Endothelial cell of umbilical vein (primary cell): ENCODE measurements around the gene PDE11A. TPM values are rescaled to one million over a fixed set of nuclear protein-coding genes. Genes with fewer than 3 reads are reported as not detected.

Source experiments
- BruUV-seq: library from RNA; stranded (reverse); fragments of 400-500 nt; replicated peaks from 2 replicates; lab custom pipeline; 2021; lab: Mats Ljungman, UMichigan
- CTCF ChIA-PET: fragments of 300-600, 350-600 bp; sonication (Branson Sonifier 250); formaldehyde crosslinking; loops from one replicate; lab custom pipeline; 2021; ENCODE audit warnings: antibody characterized with exemption, inconsistent platforms; lab: Charles Lee
- POLR2A ChIA-PET: fragments of 300-600, 350-600 bp; sonication (Branson Sonifier 250); formaldehyde crosslinking; loops from one replicate; lab custom pipeline; 2021; ENCODE audit warnings: antibody characterized with exemption, inconsistent platforms; lab: Charles Lee
- DNase-seq: peaks from one replicate; pipeline ENCODE4 v3.0.0-alpha.2; 2011; ENCODE audit warnings: low read depth, low spot score
- FAIRE-seq: peaks from 2 replicates; lab custom pipeline; 2011; peaks lifted over from hg19 to GRCh38; lab: Jason Lieb, UNC
- H2AFZ ChIP-seq: 2 replicates; pipeline ENCODE4 v1.6.0; 2012; ENCODE audit warnings: low read depth, low read length, control low read depth, inconsistent platforms
- H3K27ac ChIP-seq: 2 replicates; pipeline ENCODE4 v1.5.1; 2011; ENCODE audit warnings: low read depth, mild to moderate bottlenecking, control low read depth, low read length, moderate library complexity; ENCODE audit not compliant: insufficient read depth
- H3K27me3 ChIP-seq, 2 experiments: 2 replicates each; pipeline versions ENCODE4 v1.6.0 to v1.6.1; 2011; ENCODE audit warnings: low read length in 2 of 2, mixed read lengths in 1 of 2; ENCODE audit not compliant: control insufficient read depth in 2 of 2, insufficient read depth in 2 of 2
- H3K36me3 ChIP-seq, 2 experiments: 2 replicates in 1 of 2; 3 replicates in 1 of 2; pipeline ENCODE4 v1.5.1; 2011; ENCODE audit warnings: low read length in 2 of 2, mild to moderate bottlenecking in 1 of 2, moderate library complexity in 1 of 2; ENCODE audit not compliant: control insufficient read depth in 2 of 2, insufficient read depth in 2 of 2; ENCODE audit errors: extremely low read depth in 1 of 2
- H3K4me1 ChIP-seq: 3 replicates; pipeline ENCODE4 v1.5.1; 2011; ENCODE audit warnings: mild to moderate bottlenecking, low read length; ENCODE audit not compliant: control insufficient read depth, insufficient read depth; ENCODE audit errors: extremely low read depth
- H3K4me2 ChIP-seq: 2 replicates; pipeline ENCODE4 v1.6.1; 2011; ENCODE audit warnings: low read length, control low read depth, mixed read lengths; ENCODE audit not compliant: insufficient read depth
- H3K4me3 ChIP-seq, 3 experiments: fragments of 200-600 bp in 1 of 3; sonication (generic), shearing (Covaris generic) in 1 of 3; replicated peaks in 1 of 3; 2 replicates each; pipeline ENCODE4 v1.5.1; 2011 to 2016; ENCODE audit warnings: control low read depth in 3 of 3, low read length in 3 of 3, mild to moderate bottlenecking in 2 of 3, inconsistent platforms in 1 of 3, low read depth in 1 of 3, moderate library complexity in 1 of 3; ENCODE audit not compliant: insufficient read depth in 1 of 3
- H3K79me2 ChIP-seq: 2 replicates; pipeline ENCODE4 v1.6.0; 2012; ENCODE audit warnings: low read length, inconsistent platforms; ENCODE audit not compliant: control insufficient read depth, insufficient read depth
- H3K9ac ChIP-seq: replicated peaks from 2 replicates; pipeline ENCODE3; 2011; ENCODE audit warnings: low read length, control low read depth; ENCODE audit not compliant: insufficient read depth; ENCODE audit errors: extremely low read depth
- H3K9me1 ChIP-seq: replicated peaks from 3 replicates; pipeline ENCODE4 v1.6.0; 2011; ENCODE audit warnings: mild to moderate bottlenecking, low read length; ENCODE audit not compliant: control insufficient read depth, insufficient read depth; ENCODE audit errors: extremely low read depth
- H3K9me3 ChIP-seq: replicated peaks from 2 replicates; pipeline ENCODE4 v1.5.1; 2012; ENCODE audit warnings: low read length, inconsistent platforms; ENCODE audit not compliant: control insufficient read depth, insufficient read depth
- H4K20me1 ChIP-seq: replicated peaks from 2 replicates; pipeline ENCODE3; 2011; ENCODE audit warnings: mild to moderate bottlenecking, low read length; ENCODE audit not compliant: control insufficient read depth, insufficient read depth; ENCODE audit errors: extremely low read depth
- EZH2 ChIP-seq: IDR thresholded peaks from 2 replicates; pipeline ENCODE4 v1.6.1; 2012; ENCODE audit warnings: borderline replicate concordance, low read depth, mild to moderate bottlenecking, moderate library complexity, low read length, inconsistent platforms; ENCODE audit not compliant: severe bottlenecking
- FOS ChIP-seq: IDR thresholded peaks from 2 replicates; pipeline ENCODE4 v1.6.1; 2011; ENCODE audit warnings: mild to moderate bottlenecking, low read length, moderate library complexity, borderline replicate concordance; ENCODE audit not compliant: insufficient read depth
- GATA2 ChIP-seq: IDR thresholded peaks from 2 replicates; pipeline ENCODE4 v1.7.0; 2011; ENCODE audit warnings: low read depth, mild to moderate bottlenecking, moderate library complexity, mixed read lengths, low read length; ENCODE audit not compliant: insufficient read length, insufficient read depth
- JUN ChIP-seq: IDR thresholded peaks from 2 replicates; pipeline ENCODE4 v1.6.1; 2011; ENCODE audit warnings: borderline replicate concordance, low read depth; ENCODE audit not compliant: insufficient read length, insufficient read depth
- MYC ChIP-seq: IDR thresholded peaks from one replicate; pipeline ENCODE4 v1.6.1; 2011; ENCODE audit warnings: mild to moderate bottlenecking, low read depth, low read length
- POLR2A ChIP-seq: IDR thresholded peaks from 2 replicates; pipeline ENCODE4 v1.6.1; 2012; ENCODE audit warnings: low read depth, mild to moderate bottlenecking, control low read depth, low read length
- POLR2AphosphoS5 ChIP-seq: IDR thresholded peaks from 2 replicates; pipeline ENCODE4 v1.6.1; 2012; ENCODE audit warnings: low read depth, mild to moderate bottlenecking, control low read depth, low read length, moderate library complexity; ENCODE audit not compliant: insufficient read depth
- dilution Hi-C: fragments of 300-500 bp; cut with MboI; formaldehyde crosslinking; loops from one replicate; pipeline ENCODE4 v1.15.0; 2019; ENCODE audit warnings: low sequenced_read_pairs; ENCODE audit not compliant: extremely low pct_ligation_motif_present
- intact Hi-C: fragments of 100-400 bp; cut with micrococcal nuclease; formaldehyde crosslinking; loops from one replicate; pipeline ENCODE4 v1.10.0; 2022
- polyA plus RNA-seq, 4 experiments: library from polyadenylated mRNA; depleted of rRNA in 3 of 4; stranded (reverse) in 3 of 4; unstranded in 1 of 4; fragments of >200 nt; gene quantifications; 2 replicates each; pipeline versions ENCODE4 v1.2.1 to v1.2.3, GENCODE V29; 2011 to 2012; ENCODE audit warnings: missing spikeins in 1 of 4
- total RNA-seq: library from RNA; stranded (reverse); gene quantifications from 2 replicates; pipeline ENCODE4 v1.2.3, GENCODE V29; 2021
- TF ChIP-seq, protein P1 (sequence below): IDR thresholded peaks from 2 replicates; pipeline ENCODE4 v1.6.1; 2011; ENCODE audit not compliant: insufficient read depth, insufficient read length
- TF ChIP-seq, protein P2 (sequence below), 2 donors: IDR thresholded peaks; 1 replicate in 1 of 2; 2 replicates in 1 of 2; pipeline ENCODE4 v1.5.1; 2011; ENCODE audit warnings: low read length in 2 of 2, mild to moderate bottlenecking in 2 of 2, moderate library complexity in 2 of 2, control low read depth in 1 of 2, inconsistent platforms in 1 of 2, low read depth in 1 of 2; ENCODE audit not compliant: insufficient read depth in 1 of 2; ENCODE audit errors: extremely low read depth in 1 of 2

Gene PDE11A
- total and polyA plus RNA-seq, 2 donors (not counting 3 experiments of a cell fraction or from before 2014, with no cell fraction given): 0.07 to 0.51 TPM

DNA sequence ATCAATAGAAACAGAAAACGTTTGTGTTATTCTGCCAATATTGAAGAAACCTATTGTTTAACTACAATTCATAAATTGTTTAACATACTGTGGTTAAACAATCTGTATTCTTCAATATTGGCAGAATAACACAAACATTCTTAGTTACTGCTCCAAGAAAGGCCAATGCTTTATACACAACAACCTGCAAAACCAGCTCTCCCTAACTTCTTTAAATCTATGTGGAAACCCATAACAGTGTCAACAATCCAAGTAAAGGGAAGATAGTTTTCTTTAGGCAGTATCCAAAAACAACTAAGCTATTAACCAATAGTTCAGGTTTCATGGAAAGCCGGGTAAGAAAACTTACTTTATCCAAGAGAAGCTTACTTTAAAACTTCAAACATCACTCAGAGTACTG, 33.5 kb upstream of the PDE11A start:
- intact Hi-C loops: no loop called here
- no peak for FAIRE-seq

More for the DNA sequence above, 33.5 kb upstream of the PDE11A start:
- no peaks in the 10 kb centered on the region for H3K9me3 ChIP-seq
- no peak overlapping the region for H3K4me2 ChIP-seq
- dilution Hi-C loops: no loop called here
- H4K20me1 ChIP-seq: no peaks in the 10 kb centered on the region
- H3K27ac ChIP-seq: no peak overlapping the region
- no peak overlapping the region for H2AFZ ChIP-seq
- no peaks in the 10 kb centered on the region for H3K4me1 ChIP-seq
- no TSS peak for BruUV-seq
- H3K79me2 ChIP-seq: no peaks in the 10 kb centered on the region
- DNase-seq: no peak
- POLR2A ChIA-PET: no interaction called here
- H3K36me3 ChIP-seq: no peaks in the 10 kb centered on the region
- H3K27me3 ChIP-seq: no peaks in the 10 kb centered on the region
- CTCF ChIA-PET: interaction anchor here (1.0 to 1.1 kb wide), 2 partner anchors 309 to 313 kb away, joined by 3 to 7 read pairs; no protein-coding TSS in a partner anchor
- TF ChIP-seq MYC: no peak
- no peak for TF ChIP-seq POLR2AphosphoS5
- TF ChIP-seq, protein P1, sequence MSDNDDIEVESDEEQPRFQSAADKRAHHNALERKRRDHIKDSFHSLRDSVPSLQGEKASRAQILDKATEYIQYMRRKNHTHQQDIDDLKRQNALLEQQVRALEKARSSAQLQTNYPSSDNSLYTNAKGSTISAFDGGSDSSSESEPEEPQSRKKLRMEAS: no peak
- no peak for TF ChIP-seq POLR2A
- TF ChIP-seq FOS: no peak
- TF ChIP-seq, protein P2, sequence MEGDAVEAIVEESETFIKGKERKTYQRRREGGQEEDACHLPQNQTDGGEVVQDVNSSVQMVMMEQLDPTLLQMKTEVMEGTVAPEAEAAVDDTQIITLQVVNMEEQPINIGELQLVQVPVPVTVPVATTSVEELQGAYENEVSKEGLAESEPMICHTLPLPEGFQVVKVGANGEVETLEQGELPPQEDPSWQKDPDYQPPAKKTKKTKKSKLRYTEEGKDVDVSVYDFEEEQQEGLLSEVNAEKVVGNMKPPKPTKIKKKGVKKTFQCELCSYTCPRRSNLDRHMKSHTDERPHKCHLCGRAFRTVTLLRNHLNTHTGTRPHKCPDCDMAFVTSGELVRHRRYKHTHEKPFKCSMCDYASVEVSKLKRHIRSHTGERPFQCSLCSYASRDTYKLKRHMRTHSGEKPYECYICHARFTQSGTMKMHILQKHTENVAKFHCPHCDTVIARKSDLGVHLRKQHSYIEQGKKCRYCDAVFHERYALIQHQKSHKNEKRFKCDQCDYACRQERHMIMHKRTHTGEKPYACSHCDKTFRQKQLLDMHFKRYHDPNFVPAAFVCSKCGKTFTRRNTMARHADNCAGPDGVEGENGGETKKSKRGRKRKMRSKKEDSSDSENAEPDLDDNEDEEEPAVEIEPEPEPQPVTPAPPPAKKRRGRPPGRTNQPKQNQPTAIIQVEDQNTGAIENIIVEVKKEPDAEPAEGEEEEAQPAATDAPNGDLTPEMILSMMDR (IDR thresholded peaks at IDR 0.05; ENCODE audit: extremely low read depth in 1 of 2, insufficient read depth in 1 of 2, low read depth in 1 of 2, low read length in 2 of 2): no peak
- TF ChIP-seq EZH2: no peak
- no peak for TF ChIP-seq JUN
- no peak for TF ChIP-seq GATA2
- H3K9ac ChIP-seq: no peak overlapping the region
- no peak overlapping the region for H3K4me3 ChIP-seq
- H3K9me1 ChIP-seq: no peaks in the 10 kb centered on the region
